NB4 (cell line): ENCODE measurements around the gene CAMKV.

Experiments
- MYC ChIP-seq: IDR thresholded peaks from 2 replicates; pipeline ENCODE4 v1.6.1; 2011; ENCODE audit warnings: low read depth, low read length
- POLR2A ChIP-seq: IDR thresholded peaks from 2 replicates; pipeline ENCODE4 v1.6.1; 2011; ENCODE audit warnings: mild to moderate bottlenecking; ENCODE audit not compliant: insufficient read length; ENCODE audit errors: extremely low read depth
- TF ChIP-seq, protein P1 (sequence below): IDR thresholded peaks from one replicate; pipeline ENCODE4 v1.5.1; 2012; ENCODE audit warnings: low read depth, low read length

DNA sequence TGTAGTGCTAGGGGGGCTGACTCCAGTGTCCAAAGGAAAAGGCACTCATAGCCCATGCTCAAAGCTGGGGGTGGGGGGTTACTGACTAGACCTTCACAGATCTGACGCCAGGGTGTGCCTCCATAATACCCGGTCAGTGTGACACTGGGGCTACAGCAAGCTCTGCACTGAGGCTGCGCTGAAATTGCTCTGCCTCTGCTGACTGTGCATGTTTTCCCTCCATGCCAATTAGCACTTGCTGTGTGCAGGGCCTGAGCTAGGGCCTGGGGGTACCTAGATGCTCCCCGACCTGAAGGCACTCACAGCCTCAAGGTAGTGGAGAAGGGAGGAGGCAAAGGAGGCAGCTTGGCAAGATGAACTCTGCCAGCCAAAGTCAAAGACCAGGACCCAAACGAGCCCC lies 5.2 kb downstream of the CAMKV start:
- TF ChIP-seq, protein P1, sequence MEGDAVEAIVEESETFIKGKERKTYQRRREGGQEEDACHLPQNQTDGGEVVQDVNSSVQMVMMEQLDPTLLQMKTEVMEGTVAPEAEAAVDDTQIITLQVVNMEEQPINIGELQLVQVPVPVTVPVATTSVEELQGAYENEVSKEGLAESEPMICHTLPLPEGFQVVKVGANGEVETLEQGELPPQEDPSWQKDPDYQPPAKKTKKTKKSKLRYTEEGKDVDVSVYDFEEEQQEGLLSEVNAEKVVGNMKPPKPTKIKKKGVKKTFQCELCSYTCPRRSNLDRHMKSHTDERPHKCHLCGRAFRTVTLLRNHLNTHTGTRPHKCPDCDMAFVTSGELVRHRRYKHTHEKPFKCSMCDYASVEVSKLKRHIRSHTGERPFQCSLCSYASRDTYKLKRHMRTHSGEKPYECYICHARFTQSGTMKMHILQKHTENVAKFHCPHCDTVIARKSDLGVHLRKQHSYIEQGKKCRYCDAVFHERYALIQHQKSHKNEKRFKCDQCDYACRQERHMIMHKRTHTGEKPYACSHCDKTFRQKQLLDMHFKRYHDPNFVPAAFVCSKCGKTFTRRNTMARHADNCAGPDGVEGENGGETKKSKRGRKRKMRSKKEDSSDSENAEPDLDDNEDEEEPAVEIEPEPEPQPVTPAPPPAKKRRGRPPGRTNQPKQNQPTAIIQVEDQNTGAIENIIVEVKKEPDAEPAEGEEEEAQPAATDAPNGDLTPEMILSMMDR, result no peak
- TF ChIP-seq POLR2A, result no peak
- no peak for TF ChIP-seq MYC
